ENCODE results near the gene TERT.
A peak's percentile ranks its signal among the peaks of the same experiment; 100 is the strongest.
"Not testable (repeated sequence)": the region's sequence is repeated elsewhere in the genome, so short reads cannot be mapped to it uniquely, and the experiment has no call there.

The TERT gene

DNA sequence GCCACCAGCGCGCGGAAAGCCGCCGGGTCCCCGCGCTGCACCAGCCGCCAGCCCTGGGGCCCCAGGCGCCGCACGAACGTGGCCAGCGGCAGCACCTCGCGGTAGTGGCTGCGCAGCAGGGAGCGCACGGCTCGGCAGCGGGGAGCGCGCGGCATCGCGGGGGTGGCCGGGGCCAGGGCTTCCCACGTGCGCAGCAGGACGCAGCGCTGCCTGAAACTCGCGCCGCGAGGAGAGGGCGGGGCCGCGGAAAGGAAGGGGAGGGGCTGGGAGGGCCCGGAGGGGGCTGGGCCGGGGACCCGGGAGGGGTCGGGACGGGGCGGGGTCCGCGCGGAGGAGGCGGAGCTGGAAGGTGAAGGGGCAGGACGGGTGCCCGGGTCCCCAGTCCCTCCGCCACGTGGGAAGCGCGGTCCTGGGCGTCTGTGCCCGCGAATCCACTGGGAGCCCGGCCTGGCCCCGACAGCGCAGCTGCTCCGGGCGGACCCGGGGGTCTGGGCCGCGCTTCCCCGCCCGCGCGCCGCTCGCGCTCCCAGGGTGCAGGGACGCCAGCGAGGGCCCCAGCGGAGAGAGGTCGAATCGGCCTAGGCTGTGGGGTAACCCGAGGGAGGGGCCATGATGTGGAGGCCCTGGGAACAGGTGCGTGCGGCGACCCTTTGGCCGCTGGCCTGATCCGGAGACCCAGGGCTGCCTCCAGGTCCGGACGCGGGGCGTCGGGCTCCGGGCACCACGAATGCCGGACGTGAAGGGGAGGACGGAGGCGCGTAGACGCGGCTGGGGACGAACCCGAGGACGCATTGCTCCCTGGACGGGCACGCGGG is at the start of gene TERT:
TSS of gene TERT (minus strand) at position 234 of the 815 bp plus-strand sequence. CDS start at position 155, 79 bp downstream.
- peak; percentile 41 to 83 (median 70) for DNase-seq

DNA sequence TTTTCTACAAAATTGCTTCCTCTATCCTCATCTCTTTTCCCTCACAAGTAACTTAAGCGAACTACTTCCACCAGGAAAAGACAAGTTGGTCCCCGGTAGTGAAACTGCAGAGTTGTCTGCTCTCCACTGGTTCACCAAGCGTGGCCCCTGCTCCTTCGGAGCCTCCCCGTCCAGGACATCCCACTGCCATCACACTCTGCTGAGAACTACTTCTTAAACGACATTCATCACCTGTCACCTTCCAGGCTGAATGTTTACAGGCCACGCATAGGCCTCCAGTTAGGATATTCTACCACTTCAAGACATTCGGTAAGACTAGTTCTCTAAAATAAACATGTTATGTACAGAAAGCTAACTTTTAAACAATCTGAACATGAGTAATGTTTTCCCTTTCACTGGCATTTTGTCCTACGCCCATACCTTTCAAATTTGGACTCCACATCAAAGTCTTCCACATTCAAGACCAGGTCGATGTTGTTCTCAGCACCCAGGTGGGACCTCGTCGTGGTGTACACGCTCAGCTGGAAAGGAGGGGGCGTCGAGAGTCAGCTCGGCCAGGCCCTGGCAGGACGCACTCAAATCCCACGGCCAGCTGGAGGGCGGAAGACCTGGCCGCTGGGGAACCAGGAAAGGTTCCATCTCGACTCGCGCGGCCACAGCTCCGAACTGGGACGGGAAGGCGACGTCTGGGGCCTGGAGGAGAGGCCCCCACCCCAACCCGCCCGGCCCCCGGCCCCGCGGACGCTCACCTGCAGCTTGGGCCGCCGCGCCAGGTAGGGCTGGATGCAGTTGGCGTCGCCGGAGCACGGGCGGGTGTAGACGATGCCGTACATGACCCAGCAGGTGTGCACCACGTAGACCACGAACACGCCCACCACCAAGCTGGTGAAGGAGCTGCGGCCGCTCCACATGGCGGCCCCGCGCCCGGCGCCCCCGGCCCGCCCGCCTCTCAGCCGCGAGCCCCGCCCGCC is 49.3 kb upstream of the TERT start:
- peak in 1 of 4 experiments; percentile 40 for DNase-seq

DNA sequence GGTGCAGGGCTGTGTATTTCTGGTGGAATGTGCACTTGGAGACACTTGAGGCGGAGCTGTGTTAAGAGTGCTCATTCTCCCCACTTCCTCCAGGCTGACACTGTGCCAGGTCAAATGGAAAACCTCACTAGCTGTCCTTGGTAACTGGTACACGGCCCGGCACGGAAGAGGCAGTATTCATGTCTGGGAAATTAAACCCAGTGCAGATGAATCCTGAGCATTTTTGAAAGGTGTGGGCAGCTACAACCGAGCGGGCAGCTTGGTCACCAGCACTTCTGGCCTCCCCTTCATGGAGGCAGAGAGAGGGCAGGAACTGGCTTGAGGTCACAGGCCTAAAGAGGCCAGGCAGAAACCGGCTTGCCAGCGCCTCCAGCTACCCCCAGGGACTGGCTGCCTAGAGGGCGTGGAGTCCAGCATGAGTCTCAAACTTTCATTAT is 48.5 kb upstream of the TERT start:
- no peak for DNase-seq

DNA sequence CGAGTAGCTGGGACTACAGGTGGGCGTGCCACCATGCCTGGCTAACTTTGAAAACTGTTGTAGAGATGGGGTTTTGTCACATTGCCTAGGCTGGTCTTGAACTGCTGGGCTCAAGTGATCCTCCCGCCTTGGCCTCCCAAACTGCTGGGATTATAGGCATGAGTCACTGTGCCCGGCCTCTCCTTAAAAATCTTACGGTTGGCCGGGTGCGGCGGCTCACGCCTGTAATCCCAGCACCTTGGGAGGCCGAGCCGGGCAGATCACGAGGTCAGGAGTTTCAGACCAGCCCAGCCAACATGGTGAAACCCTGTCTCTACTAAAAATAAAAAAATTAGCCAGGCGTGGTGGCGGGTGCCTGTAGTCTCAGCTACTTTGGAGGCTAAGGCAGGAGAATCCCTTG is 47.8 kb upstream of the TERT start:
- DNase-seq = not testable (repeated sequence)

DNA sequence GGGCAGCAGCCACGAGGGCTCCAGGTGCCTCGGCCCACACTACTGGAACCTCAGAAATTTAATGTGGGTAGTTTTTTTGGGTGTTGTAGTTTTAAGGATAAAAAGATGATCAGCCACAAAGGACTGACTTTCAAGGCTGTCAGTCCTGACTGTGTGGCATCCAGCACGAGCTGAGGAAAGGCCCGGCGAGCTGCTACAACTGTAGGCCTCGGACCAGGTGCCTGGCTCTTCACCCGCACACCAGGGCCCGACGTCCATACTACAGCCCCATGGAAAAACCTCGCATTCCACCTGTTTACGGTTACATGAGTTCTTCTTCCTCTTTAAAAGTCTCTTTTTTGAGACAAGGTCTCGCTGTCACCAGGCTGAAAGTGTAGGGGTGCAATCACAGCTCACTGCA is 47.4 kb upstream of the TERT start:
- DNase-seq = no peak

DNA sequence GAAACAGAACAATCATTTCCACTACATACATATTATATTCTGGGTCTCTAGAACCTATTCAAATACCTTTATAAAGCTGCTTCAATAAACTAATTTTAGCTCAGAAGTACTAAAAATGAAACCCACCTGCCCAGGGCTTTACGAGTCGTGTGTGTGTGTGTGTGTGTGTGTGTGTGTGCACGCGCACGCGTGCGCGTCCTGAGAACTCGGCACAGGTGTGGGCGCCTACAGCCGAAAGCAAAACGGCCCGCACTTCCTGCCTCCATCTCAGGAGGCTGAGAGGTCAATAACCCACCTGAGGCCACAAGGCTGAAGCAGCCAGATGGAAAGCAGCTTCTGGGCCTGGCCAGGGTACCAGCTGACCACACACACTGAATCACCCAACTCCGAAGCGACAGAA is 47.0 kb upstream of the TERT start:
- no peak for DNase-seq

DNA sequence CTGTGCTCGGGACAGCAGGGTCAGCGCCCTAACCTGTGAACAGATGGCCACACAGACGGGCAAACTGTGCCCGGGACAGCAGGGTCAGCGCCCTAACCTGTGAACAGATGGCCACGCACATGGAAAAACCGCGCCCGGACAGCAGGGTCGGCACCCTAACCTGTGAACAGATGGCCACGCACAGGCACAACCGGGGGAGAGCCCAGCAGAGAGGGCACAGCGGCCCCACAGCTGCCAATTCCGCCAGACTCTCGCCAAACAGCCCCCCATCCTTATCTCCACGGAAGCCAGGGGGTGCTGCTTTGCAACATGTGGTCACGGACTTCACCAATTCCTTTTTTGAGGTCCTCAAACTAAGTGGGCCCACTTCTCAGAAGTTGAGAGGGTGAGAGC is 44.9 kb upstream of the TERT start:
- not testable (repeated sequence) for DNase-seq

DNA sequence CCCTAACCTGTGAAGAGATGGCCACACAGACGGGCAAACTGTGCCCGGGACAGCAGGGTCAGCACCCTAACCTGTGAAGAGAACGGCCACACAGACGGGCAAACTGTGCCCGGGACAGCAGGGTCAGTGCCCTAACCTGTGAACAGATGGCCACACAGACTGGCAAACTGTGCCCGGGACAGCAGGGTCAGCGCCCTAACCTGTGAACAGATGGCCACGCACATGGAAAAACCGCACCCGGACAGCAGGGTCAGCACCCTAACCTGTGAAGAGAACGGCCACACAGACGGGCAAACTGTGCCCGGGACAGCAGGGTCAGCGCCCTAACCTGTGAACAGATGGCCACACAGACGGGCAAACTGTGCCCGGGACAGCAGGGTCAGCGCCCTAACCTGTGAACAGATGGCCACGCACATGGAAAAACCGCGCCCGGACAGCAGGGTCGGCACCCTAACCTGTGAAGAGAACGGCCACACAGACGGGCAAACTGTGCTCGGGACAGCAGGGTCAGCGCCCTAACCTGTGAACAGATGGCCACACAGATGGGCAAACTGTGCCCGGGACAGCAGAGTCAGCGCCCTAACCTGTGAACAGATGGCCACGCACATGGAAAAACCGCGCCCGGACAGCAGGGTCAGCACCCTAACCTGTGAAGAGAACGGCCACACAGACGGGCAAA is 44.4 kb upstream of the TERT start:
- DNase-seq = not testable (repeated sequence)

DNA sequence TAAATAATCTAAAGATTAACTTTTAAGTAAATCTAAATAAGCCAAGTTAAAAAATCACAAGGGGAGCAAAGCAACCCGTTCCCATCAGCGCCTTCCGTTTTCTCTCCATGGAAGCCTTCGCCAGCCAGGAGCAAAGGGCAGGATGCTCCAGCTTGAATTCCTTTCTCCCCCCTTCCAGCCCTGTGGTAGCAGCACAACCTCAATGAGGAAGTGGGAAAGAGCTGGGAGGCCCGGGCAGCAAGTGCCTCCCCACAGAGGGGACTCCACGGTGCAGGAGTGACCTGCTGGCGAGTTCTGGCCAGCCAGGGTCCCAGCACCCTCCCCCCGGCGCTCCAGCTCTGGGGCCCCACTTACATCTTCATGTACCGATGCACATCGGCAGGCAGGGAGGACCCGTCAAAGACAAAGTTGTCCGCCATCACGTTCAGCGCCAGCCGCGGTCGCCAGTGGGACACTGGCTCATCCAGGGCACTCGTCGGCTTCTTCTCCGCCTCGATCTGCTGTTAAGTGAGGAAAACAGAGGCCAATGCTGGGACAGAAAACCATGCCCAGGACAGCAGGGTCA is 43.7 kb upstream of the TERT start:
- no peak for DNase-seq

DNA sequence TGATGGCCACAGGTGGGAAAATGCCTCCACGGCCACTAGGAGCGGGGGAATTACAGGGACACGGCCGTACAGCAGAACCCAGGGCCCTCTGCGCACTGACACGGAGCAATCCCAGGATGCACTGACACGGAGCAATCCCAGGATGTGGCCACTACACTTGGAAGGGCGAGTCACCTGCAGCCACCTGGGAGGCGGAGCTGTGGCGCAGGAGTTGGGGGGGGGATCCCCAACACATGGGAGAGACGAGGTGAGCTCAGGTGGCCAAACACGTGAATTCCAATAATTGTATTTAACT is 43.3 kb upstream of the TERT start:
- DNase-seq = no peak

DNA sequence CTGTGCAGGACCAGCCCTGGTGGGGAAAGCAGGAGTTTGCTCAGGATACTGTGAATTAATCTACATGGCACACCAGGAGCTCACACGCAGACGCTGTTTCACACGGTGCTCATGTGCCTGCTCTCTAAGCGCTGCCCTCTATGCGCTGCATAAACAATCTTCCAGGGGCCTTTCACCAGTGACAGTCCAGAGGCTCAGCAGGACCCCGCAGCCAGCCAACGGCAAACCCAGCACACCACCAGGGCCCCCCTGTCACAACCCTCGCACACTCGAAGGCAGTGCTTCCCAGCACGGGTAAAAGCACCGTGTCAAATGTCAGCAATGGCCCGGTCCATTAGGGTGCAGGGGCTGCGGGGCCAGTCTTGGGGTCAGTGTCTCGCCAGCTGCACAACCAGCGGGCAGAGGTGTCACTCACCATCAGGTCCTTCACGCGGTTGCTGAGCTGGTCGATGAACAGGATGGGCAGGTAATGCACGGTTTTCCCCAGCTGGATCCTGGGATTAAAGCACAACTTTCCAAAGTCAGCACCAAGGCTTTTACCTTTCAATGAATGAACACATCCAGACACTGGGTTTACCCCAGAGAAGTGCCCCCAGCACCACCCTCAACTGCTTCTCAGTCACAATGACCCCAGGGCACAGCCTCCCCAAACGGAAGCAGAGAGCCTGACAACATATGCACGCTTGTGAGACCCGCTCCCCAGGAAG is 42.8 kb upstream of the TERT start:
- DNase-seq = no peak

DNA sequence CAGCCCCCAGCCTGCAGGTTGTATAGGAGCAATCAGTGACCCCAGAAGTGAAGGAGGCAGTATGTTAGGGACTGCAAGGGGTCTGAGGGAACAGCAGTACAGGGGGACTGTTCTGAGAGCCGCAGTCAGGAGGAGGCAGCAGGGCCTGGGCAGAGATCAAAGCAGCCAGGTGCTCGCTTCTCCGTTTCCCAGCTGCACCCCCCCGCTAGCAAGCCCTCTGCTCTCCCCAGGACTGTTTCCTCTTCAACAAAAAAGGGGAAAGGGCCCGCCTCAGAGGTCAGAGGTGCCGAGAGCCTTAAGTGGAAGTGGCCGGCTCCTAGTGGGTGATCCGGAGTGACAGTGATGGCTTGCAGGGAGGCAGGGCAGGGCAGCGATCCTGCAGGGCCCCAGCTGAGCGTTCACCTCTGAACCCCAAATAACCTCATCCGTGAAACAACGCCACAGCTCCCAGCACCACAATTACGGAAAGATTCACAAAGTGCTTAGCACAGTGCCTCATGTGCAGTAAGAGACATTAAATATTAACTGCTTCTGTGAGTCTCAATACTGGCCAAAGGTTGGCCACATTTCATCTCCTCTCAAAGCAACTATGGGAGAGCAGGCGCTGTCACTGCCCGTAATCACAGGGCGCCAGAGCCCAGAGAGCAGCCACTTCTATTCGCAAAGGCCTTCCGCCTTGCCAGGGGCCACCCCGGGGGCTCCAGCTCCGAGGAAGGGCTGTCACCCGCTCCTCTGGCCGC is 42.1 kb upstream of the TERT start:
- no peak for DNase-seq

DNA sequence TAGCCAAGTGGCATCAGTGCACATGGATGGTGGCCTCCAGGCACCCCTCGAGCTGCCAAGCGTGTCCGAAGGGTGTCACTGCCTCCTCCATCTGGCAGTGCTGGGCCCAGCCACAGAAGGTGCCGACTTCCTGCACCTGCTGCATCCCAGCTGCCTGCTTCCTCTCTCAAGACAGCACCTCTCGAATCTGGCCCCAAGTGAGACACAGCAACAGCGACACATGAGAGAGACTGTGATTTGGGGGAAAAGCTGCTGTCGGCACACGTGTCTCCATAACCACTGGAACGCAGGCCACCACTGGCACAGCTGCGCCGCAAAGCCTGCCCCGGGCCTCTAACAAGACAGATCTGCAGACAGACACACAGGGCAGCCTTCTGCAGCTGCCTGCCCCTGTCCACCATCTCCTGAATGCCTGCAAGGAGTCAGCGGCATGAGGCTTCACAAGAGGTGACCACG is 41.3 kb upstream of the TERT start:
- DNase-seq = no peak

DNA sequence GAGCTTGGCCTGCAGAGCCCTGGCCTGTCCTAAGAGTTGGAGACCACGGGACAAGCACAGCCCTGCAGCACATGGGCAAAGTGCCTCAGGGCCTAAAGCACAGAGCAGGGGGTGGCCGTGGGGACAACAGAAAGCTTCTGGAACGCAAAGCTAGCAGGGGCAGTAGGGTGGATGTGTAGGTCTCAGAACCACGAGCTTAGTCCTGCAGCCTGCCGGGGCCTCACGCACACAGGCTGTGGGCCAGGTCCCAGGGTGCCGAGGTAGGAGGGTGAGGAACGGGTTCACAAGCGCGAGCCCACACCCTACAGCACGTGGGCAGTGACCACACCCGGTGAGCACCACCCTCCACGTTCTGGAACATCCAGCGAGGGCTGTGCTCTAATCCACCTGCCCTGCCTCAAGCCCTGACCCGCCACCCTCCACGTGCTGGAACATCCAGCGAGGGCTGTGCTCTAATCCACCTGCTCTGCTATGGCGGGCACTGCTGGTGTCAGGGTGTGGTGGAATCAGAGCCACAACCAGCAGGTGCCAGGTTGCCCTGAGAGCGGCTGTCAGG is 40.8 kb upstream of the TERT start:
- no peak for DNase-seq

DNA sequence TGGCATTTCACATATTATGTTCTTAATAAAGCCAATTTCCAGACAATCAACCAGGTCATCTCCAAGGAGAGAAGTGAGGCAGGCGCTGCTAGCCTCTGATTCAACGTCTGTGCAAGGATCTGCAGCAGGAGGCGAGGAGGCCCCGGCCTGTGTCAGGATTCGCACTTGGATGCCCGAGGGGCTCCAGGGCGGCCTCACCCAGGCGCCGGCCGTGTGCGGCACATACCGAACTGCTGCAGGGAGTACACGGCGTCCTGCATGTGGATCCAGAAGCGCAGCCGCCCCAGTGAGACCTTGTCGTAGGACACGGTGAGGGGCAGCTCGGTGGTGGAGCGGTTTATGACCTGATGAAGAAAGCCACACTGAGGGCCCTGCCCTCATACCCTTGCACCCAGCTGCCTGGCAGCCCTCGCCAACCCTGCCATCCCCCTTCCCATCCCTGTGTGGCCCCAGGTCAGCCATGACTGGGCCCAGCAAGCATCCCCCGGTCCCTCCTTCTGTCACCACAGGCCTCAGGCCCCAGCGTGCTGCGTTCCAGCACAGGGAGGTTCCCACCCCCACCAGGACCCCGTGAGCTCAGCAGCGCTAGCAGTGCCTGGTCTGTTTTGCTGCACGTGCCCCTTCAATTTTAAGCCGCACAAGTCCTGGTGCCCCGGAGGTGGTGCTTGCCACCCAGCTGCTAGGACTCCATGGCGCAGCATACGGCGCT is 40.1 kb upstream of the TERT start:
- DNase-seq = no peak

DNA sequence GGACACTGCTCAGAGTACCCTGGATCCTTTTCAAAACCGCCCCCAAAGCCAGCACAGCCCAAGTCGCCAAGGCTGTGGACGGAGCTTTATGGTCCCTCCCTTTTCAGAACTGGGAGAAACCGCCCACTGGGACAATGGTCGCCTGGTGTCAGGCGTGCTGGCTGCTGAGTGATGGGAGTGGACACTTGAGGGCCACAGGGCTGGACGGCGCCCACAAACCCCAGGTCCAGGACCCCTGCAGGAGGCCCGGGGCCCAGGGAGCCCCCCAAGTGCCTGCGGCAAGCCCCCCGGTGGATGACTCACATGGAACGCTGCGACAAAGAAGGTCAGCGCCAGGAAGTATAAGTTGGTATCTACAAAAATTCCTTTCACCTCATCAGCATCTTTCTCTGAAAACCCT is 39.1 kb upstream of the TERT start:
- DNase-seq = no peak

DNA sequence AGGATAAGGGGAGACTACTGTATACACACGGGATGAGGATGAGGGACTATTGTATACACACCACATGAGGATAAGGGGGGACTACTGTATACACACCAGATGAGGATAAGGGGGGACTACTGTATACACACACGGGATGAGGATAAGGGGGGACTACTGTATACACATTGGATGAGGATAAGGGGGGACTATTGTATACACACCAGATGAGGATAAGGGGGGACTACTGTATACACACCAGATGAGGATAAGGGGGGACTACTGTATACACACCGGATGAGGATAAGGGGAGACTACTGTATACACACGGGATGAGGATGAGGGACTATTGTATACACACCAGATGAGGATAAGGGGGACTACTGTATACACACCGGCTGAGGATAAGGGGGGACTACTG is 38.4 kb upstream of the TERT start:
- not testable (repeated sequence) for DNase-seq

DNA sequence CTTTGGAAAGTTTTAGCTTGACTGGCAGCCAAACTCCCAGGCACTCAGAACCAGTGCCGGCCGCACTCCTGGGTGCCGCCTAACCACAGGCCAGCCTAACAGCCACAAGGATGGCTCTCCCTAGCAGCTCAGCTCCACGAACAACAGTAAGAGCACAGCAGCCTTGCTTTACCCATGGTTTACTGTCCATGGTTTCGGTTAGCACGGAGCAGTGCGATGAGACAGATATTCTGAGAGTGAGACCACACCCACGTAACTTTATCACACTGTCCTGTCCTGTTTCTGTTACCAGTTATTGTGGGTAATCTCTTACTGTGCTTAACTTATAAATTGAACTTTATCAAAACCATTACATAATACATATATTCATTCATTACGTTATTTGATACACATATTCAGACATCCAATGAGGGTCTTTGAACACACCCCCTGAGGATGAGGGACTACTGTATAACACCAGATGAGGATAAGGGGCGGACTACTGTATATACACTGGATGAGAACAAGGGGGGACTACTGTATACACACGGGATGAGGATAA is 37.7 kb upstream of the TERT start:
- no peak for DNase-seq

DNA sequence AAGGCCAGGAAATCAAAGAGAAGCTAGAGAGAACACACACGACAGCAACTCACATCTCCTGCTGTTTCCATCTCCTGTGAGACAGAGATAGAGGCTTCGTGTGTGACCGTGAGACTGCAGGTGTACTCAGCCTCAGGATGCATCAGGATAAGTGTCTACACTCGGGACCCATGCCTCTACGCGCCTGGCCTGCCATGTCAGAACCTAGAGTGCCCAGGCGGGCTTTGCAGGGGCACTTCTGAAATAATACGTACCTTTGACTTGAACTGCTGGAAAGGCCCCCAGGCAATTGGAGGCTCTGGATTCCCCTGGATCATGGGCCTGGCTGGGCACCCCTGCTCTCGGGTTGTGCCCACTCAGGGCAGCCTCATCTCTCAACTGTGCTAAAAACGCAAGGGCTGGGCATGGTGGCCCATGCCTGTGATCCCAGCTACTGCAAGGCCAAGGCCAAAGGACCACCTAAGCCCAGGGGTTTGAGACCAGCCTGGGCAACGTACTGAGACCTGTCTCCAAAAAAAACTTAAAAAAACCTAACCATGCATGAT is 37.1 kb upstream of the TERT start:
- DNase-seq = no peak

All from activated naive CD4-positive, alpha-beta T cell (primary cell).